Cardiac fibroblast (primary cell): ENCODE measurements around the gene MDN1.
A peak's percentile ranks its signal among the peaks of the same experiment; 100 is the strongest.
"Not testable (repeated sequence)": the region's sequence is repeated elsewhere in the genome, so short reads cannot be mapped to it uniquely, and the experiment has no call there.

Source experiments
- DNase-seq, 2 donors: peaks; one replicate each; pipeline versions ENCODE4 v3.0.0 to v3.0.0-alpha.2; 2010; ENCODE audit warnings: low read depth in 2 of 2
- H3K4me3 ChIP-seq, 2 donors: replicated peaks in 1 of 2; 1 replicate in 1 of 2; 2 replicates in 1 of 2; pipeline ENCODE4 v1.5.1; 2011; ENCODE audit warnings: low read depth in 2 of 2, low read length in 2 of 2, mild to moderate bottlenecking in 2 of 2, moderate library complexity in 1 of 2
- CTCF ChIP-seq: IDR thresholded peaks from one replicate; pipeline ENCODE4 v1.5.1; 2011; ENCODE audit warnings: low read depth, mild to moderate bottlenecking, low read length, inconsistent platforms

MDN1 gene

GRCh38 chr6:89736893-89737292, 82.7 kb downstream of the MDN1 start:
- TF ChIP-seq CTCF, result no peak
- H3K4me3 ChIP-seq, result no peak overlapping the region
- no peak for DNase-seq

GRCh38 chr6:89734526-89734925, 85.1 kb downstream of the MDN1 start:
- no peak overlapping the region for H3K4me3 ChIP-seq
- no peak for TF ChIP-seq CTCF
- peak; percentile 7 to 59 for DNase-seq

GRCh38 chr6:89731924-89732567, 87.5 kb downstream of the MDN1 start:
- no peak for TF ChIP-seq CTCF
- no peak overlapping the region for H3K4me3 ChIP-seq

DNA sequence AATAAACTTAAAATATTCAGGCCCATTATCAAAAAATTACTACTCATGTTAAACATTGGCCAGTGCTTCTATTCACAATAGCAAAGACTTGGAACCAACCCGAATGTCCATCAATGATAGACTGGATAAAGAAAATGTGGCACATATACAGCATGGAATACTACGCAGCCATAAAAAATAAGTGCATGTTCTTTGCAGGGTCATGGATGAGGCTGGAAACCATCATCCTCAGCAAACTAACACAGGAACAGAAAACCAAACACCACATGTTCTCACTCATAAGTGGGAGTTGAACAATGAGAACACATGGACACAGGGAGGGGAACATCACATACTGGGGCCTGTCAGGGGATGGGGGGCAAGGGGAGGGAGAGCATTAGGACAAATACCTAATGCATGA, 88.3 kb downstream of the MDN1 start:
- not testable (repeated sequence) for DNase-seq, H3K4me3 ChIP-seq

More at GRCh38 chr6:89731924-89732567, 87.5 kb downstream of the MDN1 start:
- DNase-seq, result no peak

DNA sequence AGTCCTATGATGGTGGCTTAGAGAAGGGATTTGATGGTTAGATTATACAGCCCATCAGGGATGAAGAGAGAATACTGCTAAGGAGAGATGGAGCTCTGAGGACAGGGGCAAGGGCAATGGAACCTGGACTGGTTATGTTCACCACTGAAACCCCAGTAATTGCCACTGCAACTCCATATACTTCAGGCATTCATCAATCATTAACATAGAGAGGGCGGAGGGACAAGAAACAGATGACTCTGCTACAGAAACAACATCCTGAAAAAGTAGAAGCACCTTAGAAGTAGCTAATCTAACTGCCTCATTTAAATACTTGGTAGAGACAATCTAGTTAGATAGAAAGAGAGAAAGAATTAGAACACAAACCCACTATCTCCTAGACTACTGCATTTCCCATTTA, 89.8 kb downstream of the MDN1 start:
- TF ChIP-seq CTCF, result no peak
- H3K4me3 ChIP-seq, result no peak overlapping the region
- DNase-seq, result no peak

DNA sequence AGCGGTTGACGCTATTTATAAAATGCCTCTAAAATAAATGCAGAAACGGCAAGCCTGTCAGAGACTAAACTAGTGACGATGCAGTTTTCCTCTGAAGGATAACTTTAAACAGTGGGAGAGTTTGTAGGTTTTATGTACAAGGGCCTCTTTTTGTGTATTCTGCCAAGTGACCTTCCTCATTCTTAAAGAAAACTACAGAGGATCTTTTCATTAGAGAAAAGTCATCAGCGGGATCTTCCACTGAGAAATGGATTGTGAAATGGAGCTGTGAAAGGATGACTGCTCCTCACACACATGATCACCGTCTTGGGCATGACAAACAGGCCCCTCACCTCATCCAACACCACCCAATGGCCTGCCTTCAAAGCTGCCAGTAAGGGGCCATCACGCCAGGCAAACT, 92.1 kb downstream of the MDN1 start:
- TF ChIP-seq CTCF, result no peak
- no peak overlapping the region for H3K4me3 ChIP-seq
- no peak for DNase-seq

DNA sequence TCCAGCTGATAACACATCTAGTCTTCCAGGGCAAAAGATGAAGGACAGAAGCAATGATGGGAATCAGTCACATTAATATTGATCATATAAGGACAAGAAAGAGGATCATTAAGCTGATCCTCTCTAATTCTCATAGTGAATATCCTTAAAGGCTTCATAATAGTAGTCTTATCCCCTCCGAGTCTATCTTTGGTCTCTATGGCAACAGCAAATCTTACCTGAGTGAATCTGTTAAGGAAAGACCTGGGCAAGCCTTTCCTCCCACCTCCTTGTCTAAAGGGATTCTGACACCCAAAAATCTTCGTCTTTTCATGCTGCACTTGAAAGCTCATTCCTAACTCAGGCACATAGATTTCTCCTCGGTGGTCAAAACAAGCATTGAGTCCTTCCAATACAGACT, 94.6 kb downstream of the MDN1 start:
- TF ChIP-seq CTCF, result no peak
- DNase-seq, result no peak

More for the DNA sequence above, 94.6 kb downstream of the MDN1 start:
- H3K4me3 ChIP-seq, result no peak overlapping the region
